ENCODE data around the gene SMYD3. TPM values are rescaled to one million over a fixed set of nuclear protein-coding genes. Genes with fewer than 3 reads are reported as not detected.

SMYD3 gene
- total RNA-seq (2022) (34.2 and 35.1 TPM in 2 replicates), Bru-seq, nascent RNA (percentile 74 among the genes with signal in this experiment), BruChase-seq, experiment 1, labeled RNA remaining after a 6-hour chase (percentile 84 among the genes with signal in this experiment), BruChase-seq, experiment 2, labeled RNA remaining after a 2-hour chase (percentile 87 among the genes with signal in this experiment)
- long read RNA-seq, partial matches to known transcripts = 2 of 10 reads
- long read RNA-seq, other reads (novel, unspliced or antisense) = 7 of 10 reads

DNA sequence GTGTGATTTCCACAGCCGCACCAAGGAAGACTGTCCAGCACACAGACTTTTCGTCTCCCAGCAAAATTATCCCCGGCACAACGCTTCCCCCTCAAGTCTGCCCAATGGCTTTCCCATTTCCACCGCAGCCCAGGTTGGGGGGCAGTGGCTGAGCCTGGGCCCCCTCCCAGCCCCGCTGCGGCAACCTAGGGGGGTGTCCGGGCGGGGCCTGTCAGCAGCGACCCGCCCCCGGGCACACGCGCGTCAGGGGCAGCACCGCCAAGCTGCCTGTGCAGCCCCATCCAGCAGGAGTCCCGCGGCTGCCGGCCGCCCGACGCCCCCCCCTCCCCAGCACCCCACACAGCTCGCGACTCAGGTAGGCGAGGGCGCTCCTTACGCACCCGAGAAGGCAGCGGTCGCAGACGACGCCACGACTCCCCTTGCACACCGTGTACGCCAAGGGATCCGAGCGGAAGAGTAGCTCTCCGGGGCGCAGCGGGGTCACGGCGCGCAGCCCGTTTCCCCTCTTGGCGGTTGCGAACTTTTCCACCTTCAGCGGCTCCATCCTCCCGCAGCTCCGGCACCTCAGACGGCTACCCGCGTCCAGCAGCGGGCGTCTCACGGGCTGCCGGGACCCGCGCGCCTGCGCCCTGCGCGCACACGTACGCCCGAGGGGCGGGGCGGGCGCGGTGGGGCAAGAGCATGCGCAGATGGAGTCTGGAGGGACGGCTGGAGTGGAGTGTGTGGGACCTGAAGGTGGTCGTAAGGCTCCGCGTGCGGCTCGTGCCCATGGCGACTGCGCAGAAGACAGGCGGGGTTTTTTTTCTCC, at the start of gene SMYD3:
Gene SMYD3 (minus strand): TSS at position 606 of the 808 bp plus-strand sequence.
- Mint-ChIP-seq H3K9me3 (ENCODE audit: low read depth, unreplicated experiment) (no peaks in the 10 kb centered on the region), H3K4me1 (ENCODE audit: low read depth, unreplicated experiment) (peaks cover 42% of the 10 kb centered on the region), H3K4me3 (ENCODE audit: low read depth, unreplicated experiment) (peak within 1 kb of the TSS; percentile 100), H3K27ac (ENCODE audit: unreplicated experiment) (peak within 1 kb of the TSS; percentile 79), H3K36me3 (ENCODE audit: insufficient read depth, unreplicated experiment) (peaks cover 27% of the 10 kb centered on the region), H3K27me3 (ENCODE audit: unreplicated experiment) (no peaks in the 10 kb centered on the region)
- CTCF ChIA-PET = interaction anchor here (0.6 kb wide), 1 partner anchor 27 kb away, joined by 5 read pairs; no protein-coding TSS in a partner anchor
- peak; percentile 82 for DNase-seq
- BruUV-seq (replicated peaks) = no TSS peak
- intact Hi-C loops (cut with micrococcal nuclease; ENCODE audit: unreplicated experiment) = loop anchor here (5.0 kb wide), 1 partner anchor 100 kb away; no protein-coding TSS in a partner anchor
- TF ChIP-seq, protein P1, sequence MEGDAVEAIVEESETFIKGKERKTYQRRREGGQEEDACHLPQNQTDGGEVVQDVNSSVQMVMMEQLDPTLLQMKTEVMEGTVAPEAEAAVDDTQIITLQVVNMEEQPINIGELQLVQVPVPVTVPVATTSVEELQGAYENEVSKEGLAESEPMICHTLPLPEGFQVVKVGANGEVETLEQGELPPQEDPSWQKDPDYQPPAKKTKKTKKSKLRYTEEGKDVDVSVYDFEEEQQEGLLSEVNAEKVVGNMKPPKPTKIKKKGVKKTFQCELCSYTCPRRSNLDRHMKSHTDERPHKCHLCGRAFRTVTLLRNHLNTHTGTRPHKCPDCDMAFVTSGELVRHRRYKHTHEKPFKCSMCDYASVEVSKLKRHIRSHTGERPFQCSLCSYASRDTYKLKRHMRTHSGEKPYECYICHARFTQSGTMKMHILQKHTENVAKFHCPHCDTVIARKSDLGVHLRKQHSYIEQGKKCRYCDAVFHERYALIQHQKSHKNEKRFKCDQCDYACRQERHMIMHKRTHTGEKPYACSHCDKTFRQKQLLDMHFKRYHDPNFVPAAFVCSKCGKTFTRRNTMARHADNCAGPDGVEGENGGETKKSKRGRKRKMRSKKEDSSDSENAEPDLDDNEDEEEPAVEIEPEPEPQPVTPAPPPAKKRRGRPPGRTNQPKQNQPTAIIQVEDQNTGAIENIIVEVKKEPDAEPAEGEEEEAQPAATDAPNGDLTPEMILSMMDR (IDR thresholded peaks at IDR 0.05; ENCODE audit: unreplicated experiment) = no peak

DNA sequence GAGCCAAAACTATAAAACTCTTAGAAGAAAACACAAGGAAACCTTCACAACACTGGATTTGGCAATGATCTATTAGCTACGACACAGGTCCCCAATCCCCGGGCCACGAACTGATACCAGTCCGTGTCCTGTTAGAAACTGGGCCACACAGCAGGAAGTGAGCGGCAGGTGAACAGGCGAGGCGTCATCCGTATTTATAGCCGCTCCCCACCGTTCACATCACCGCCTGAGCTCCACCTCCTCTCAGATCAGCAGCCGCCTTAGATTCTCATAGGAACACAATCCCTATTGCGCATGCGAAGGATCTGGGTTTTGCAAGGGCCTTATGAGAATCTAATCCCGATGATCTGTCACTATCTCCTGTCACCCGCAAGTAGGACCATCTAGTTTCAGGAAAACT, 47.1 kb upstream of the SMYD3 start:
- BruUV-seq (replicated peaks) = no TSS peak

DNA sequence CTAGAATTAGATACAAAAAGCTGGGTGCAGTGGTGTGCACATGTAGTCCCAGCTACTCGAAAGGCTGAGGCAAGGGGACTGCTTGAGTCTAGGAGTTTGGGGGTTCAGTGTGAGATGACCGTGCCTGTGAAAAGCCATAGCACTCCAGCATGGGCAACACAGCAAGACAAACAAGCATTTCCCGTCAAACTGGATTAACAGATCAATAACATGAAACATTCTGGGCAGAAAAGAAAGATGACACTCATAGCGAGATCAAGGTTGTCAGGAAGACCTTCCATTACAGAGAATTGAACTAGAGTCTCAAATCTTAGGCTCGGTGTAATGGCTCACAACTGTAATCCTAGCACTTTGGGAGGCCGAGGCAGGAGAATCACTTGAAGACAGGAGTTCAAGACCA, 45.0 kb upstream of the SMYD3 start:
- peaks cover 9% of the 10 kb centered on the region for H3K4me1 Mint-ChIP-seq (ENCODE audit: low read depth, unreplicated experiment)
- H3K4me3 Mint-ChIP-seq (ENCODE audit: low read depth, unreplicated experiment) = no peak overlapping the region
- TF ChIP-seq, protein P1 (IDR thresholded peaks at IDR 0.05; ENCODE audit: unreplicated experiment) = no peak
- no peaks in the 10 kb centered on the region for H3K27me3 Mint-ChIP-seq (ENCODE audit: unreplicated experiment)
- no peak overlapping the region for H3K27ac Mint-ChIP-seq (ENCODE audit: unreplicated experiment)
- intact Hi-C loops (cut with micrococcal nuclease; ENCODE audit: unreplicated experiment) = no loop called here
- peaks cover 29% of the 10 kb centered on the region for H3K36me3 Mint-ChIP-seq (ENCODE audit: insufficient read depth, unreplicated experiment)
- DNase-seq = no peak
- no TSS peak for BruUV-seq (replicated peaks)
- no peaks in the 10 kb centered on the region for H3K9me3 Mint-ChIP-seq (ENCODE audit: low read depth, unreplicated experiment)
- CTCF ChIA-PET = no interaction called here

More for the DNA sequence above, 47.1 kb upstream of the SMYD3 start:
- H3K27me3 Mint-ChIP-seq (ENCODE audit: unreplicated experiment) = no peaks in the 10 kb centered on the region
- H3K36me3 Mint-ChIP-seq (ENCODE audit: insufficient read depth, unreplicated experiment) = peaks cover 21% of the 10 kb centered on the region
- H3K27ac Mint-ChIP-seq (ENCODE audit: unreplicated experiment) = no peak overlapping the region
- peaks cover 9% of the 10 kb centered on the region for H3K4me1 Mint-ChIP-seq (ENCODE audit: low read depth, unreplicated experiment)
- H3K9me3 Mint-ChIP-seq (ENCODE audit: low read depth, unreplicated experiment) = no peaks in the 10 kb centered on the region
- TF ChIP-seq, protein P1 (IDR thresholded peaks at IDR 0.05; ENCODE audit: unreplicated experiment) = no peak
- CTCF ChIA-PET = no interaction called here
- intact Hi-C loops (cut with micrococcal nuclease; ENCODE audit: unreplicated experiment) = no loop called here
- no peak overlapping the region for H3K4me3 Mint-ChIP-seq (ENCODE audit: low read depth, unreplicated experiment)
- no peak for DNase-seq

DNA sequence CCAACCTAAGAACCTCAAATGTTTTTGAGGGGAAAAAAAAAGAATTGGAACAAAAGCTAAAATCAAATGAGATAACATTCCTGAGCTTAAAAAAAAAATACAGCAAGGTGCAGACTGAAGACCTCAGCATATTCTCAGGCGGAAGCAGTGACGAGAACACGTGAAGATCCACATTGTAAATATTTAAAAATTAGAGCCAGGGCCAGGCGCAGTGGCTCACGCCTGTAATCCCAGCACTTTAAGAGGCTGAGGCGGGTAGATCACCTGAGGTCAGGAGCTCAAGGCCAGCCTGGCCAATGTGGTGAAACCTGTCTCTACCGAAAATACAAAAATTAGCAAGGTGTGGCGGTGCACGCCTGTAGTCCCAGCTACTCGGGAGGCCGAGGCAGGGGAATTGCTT, 43.3 kb upstream of the SMYD3 start:
- no peak overlapping the region for H3K27ac Mint-ChIP-seq (ENCODE audit: unreplicated experiment)
- TF ChIP-seq, protein P1 (IDR thresholded peaks at IDR 0.05; ENCODE audit: unreplicated experiment) = no peak
- no peak for DNase-seq
- H3K36me3 Mint-ChIP-seq (ENCODE audit: insufficient read depth, unreplicated experiment) = peaks cover 34% of the 10 kb centered on the region
- no peaks in the 10 kb centered on the region for H3K27me3 Mint-ChIP-seq (ENCODE audit: unreplicated experiment)
- no TSS peak for BruUV-seq (replicated peaks)
- CTCF ChIA-PET = no interaction called here
- intact Hi-C loops (cut with micrococcal nuclease; ENCODE audit: unreplicated experiment) = no loop called here
- peaks cover 9% of the 10 kb centered on the region for H3K4me1 Mint-ChIP-seq (ENCODE audit: low read depth, unreplicated experiment)
- no peaks in the 10 kb centered on the region for H3K9me3 Mint-ChIP-seq (ENCODE audit: low read depth, unreplicated experiment)
- H3K4me3 Mint-ChIP-seq (ENCODE audit: low read depth, unreplicated experiment) = no peak overlapping the region
